Measurements from ENCODE around the gene SYTL5.

GRCh38 chrX:38006778-38007177 lies 425 bp downstream of the SYTL5 start:
- TF ChIP-seq CTCF (IDR thresholded peaks at IDR 0.05; ENCODE audit: insufficient read depth, low read length) = no peak
- no peak for TF ChIP-seq SPI1 (IDR thresholded peaks at IDR 0.05; ENCODE audit: borderline replicate concordance, low read depth)
- TF ChIP-seq POLR2AphosphoS5 (IDR thresholded peaks at IDR 0.05; ENCODE audit: low read depth) = no peak
- TF ChIP-seq, protein P1, sequence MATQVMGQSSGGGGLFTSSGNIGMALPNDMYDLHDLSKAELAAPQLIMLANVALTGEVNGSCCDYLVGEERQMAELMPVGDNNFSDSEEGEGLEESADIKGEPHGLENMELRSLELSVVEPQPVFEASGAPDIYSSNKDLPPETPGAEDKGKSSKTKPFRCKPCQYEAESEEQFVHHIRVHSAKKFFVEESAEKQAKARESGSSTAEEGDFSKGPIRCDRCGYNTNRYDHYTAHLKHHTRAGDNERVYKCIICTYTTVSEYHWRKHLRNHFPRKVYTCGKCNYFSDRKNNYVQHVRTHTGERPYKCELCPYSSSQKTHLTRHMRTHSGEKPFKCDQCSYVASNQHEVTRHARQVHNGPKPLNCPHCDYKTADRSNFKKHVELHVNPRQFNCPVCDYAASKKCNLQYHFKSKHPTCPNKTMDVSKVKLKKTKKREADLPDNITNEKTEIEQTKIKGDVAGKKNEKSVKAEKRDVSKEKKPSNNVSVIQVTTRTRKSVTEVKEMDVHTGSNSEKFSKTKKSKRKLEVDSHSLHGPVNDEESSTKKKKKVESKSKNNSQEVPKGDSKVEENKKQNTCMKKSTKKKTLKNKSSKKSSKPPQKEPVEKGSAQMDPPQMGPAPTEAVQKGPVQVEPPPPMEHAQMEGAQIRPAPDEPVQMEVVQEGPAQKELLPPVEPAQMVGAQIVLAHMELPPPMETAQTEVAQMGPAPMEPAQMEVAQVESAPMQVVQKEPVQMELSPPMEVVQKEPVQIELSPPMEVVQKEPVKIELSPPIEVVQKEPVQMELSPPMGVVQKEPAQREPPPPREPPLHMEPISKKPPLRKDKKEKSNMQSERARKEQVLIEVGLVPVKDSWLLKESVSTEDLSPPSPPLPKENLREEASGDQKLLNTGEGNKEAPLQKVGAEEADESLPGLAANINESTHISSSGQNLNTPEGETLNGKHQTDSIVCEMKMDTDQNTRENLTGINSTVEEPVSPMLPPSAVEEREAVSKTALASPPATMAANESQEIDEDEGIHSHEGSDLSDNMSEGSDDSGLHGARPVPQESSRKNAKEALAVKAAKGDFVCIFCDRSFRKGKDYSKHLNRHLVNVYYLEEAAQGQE (IDR thresholded peaks at IDR 0.05; ENCODE audit: insufficient replicate concordance, low read depth) = no peak

Measured in HL-60 (cell line).